GM12874 (cell line): ENCODE data around the gene TAF1B.

Source experiments
- CTCF ChIP-seq: IDR thresholded peaks from 2 replicates; pipeline ENCODE4 v1.5.1; 2011; ENCODE audit warnings: low read depth, mild to moderate bottlenecking, control low read depth, low read length, moderate library complexity; ENCODE audit not compliant: insufficient read depth

Gene TAF1B

GRCh38 chr2:9958057-9958456 is 114.8 kb downstream of the TAF1B start:
- TF ChIP-seq CTCF = no peak

- no peak for TF ChIP-seq CTCF
Observed at GRCh38 chr2:9959262-9959661, 116.0 kb downstream of the TAF1B start.

- TF ChIP-seq CTCF = no peak
Observed at GRCh38 chr2:9961013-9961412, 117.7 kb downstream of the TAF1B start.

DNA sequence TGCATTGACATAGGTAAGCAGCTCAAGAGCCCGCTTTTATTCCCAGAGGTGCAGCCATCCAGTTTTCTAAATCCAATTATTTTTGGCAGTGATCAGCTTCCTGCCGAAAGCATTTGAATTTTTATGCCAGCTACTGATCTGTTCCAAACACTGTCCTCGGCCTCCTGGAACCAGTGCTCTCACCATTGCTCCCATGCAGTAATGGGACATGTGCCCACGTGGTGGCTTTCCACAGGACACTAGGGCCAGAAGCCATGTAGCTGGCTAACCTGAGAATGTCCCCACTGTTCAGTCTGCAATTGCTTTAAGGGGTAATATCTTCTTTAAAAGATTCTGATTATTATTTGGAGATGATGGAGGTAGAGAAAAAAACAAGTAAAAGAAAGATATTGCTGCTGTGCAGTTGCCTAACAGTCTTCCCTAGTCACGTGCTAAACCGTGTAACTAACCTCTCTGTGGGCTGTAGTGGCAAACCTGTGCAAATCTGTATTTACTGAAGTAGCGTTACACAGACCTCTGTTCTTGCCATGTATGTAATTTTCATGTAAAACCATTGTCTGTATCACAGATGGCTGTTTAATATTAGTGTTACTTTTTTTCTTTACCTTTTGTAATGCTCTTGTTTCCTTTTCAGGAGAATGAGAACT is 121.2 kb downstream of the TAF1B start:
- TF ChIP-seq CTCF = no peak

DNA sequence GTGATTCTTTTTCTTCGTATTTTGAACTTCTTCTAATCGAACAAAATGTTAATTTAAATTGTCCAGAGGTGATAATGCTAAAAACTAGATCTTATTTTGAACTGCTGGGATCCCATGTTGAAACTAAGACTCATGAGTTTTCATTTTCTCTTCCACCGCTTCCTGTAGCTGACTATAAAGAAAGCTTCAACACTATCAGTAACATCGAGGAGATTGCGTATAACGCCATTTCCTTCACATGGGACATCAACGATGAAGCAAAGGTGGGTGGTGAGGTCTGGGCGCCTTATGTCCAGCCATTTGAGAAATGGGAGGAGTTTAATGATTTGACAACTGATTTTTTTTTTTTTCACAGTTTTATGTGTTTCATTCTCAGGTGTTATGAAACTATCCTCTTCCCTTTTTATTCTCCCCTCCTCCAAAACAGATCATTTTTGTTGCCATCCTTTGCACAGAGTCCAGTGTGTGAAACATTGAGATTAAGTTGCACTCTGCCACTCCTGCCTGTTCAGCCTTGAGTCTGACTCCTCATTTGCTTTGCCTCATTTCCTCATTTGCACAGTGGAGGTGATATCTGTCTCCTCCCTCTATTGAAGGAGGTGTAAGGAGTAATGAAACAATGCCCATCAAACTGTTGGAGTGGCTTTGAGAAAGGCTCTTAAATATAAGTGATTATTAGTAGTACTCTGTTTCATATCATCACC is 122.0 kb downstream of the TAF1B start:
- no peak for TF ChIP-seq CTCF

GRCh38 chr2:9966491-9967022 is 123.3 kb downstream of the TAF1B start:
- no peak for TF ChIP-seq CTCF

- no peak for TF ChIP-seq CTCF
Observed at GRCh38 chr2:9967053-9967775, 123.9 kb downstream of the TAF1B start.
